Small intestine (tissue), 7 donors: Measurements from ENCODE around the gene COPZ2. TPM values are rescaled to one million over a fixed set of nuclear protein-coding genes. Genes with fewer than 3 reads are reported as not detected.
"Not testable (repeated sequence)": the region's sequence is repeated elsewhere in the genome, so short reads cannot be mapped to it uniquely, and the experiment has no call there.

ENCODE experiments used
- DNase-seq, 2 donors: peaks; one replicate each; pipeline versions ENCODE4 v3.0.0 to v3.0.0-alpha.2; 2013
- FAIRE-seq: peaks from 2 replicates; lab custom pipeline; 2012; peaks lifted over from hg19 to GRCh38; lab: Jason Lieb, UNC
- H3K27ac ChIP-seq, 3 donors: one replicate each; pipeline ENCODE4 v1.5.1; 2013; ENCODE audit warnings: low read length in 2 of 3, mild to moderate bottlenecking in 2 of 3, control low read depth in 1 of 3, inconsistent platforms in 1 of 3, low read depth in 1 of 3, moderate library complexity in 1 of 3
- H3K27me3 ChIP-seq, 3 donors: one replicate each; pipeline ENCODE4 v1.6.1; 2013; ENCODE audit warnings: low read length in 3 of 3, inconsistent platforms in 1 of 3; ENCODE audit not compliant: control insufficient read depth in 3 of 3, insufficient read depth in 3 of 3
- H3K36me3 ChIP-seq, 3 donors: one replicate each; pipeline ENCODE4 v1.6.1; 2013; ENCODE audit warnings: low read length in 3 of 3, inconsistent platforms in 1 of 3, low read depth in 1 of 3, mild to moderate bottlenecking in 1 of 3, moderate library complexity in 1 of 3; ENCODE audit not compliant: control insufficient read depth in 3 of 3, insufficient read depth in 2 of 3
- H3K4me1 ChIP-seq, 3 donors: one replicate each; pipeline ENCODE4 v1.6.1; 2013; ENCODE audit warnings: low read length in 2 of 3, inconsistent platforms in 1 of 3, low read depth in 1 of 3, mild to moderate bottlenecking in 1 of 3, moderate library complexity in 1 of 3; ENCODE audit not compliant: control insufficient read depth in 3 of 3, insufficient read depth in 2 of 3
- H3K4me3 ChIP-seq, 3 donors: one replicate each; pipeline ENCODE4 v1.5.1; 2013; ENCODE audit warnings: low read length in 3 of 3, control low read depth in 1 of 3, inconsistent platforms in 1 of 3, low read depth in 1 of 3, mild to moderate bottlenecking in 1 of 3, moderate library complexity in 1 of 3
- H3K9me3 ChIP-seq, 2 donors: one replicate each; pipeline ENCODE4 v1.6.1; 2013; ENCODE audit warnings: low read depth in 1 of 2, low read length in 1 of 2; ENCODE audit not compliant: control insufficient read depth in 2 of 2, insufficient read depth in 1 of 2
- WGBS, 3 donors: extraction: QIAGEN DNeasy Blood & Tissue Kit; methylation state at CpG; one replicate each; pipeline ENCODE4 v1.1.7; 2013; 5-methylcytosine and 5-hydroxymethylcytosine counted together
- polyA plus RNA-seq, 4 donors: library from polyadenylated mRNA; stranded (reverse) in 3 of 4; unstranded in 1 of 4; fragments of 200-250 nt in 3 of 4; fragments of 120-200 nt in 1 of 4; gene quantifications; one replicate each; pipeline versions ENCODE4 v1.2.1 to v1.2.3, GENCODE V29; 2013
- donor health status: healthy with polysubstance abuse.
- donor health status: control.
- donor health status: control.
- donor health status: Bipolar disorder and iron deficiency.
- donor health status: healthy.

The COPZ2 gene
- polyA plus RNA-seq, 4 donors, result 4.4 to 7.3 (median 5.6) TPM; not detected in 1

DNA sequence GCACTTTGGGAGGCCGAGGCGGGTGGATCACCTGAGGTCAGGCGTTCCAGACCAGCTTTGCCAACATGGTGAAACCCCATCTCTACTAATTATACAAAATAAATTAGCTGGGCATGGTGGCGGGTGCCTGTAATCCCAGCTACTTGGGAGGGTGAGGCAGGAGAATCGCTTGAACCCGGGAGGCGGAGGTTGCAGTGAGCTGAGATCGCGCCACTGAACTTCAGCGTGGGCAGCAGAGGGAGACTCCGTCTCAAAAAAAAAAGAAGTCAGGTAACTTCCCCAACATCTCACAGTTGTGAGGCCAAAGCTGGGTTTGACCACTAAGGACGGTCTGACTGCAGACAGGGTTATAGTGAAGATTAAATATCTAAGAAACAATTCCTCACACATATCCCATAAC is 2.9 kb downstream of the COPZ2 start:
- Histone ChIP-seq H3K27me3 (peaks cover 0 to 60% (median 7%) of the 10 kb centered on the region in 3 donors), H3K4me1 (peaks cover 0 to 11% (median 6%) of the 10 kb centered on the region in 3 donors)
- not testable (repeated sequence) for H3K4me3 ChIP-seq, H3K27ac ChIP-seq, FAIRE-seq, H3K9me3 ChIP-seq, DNase-seq, H3K36me3 ChIP-seq
- 81 to 84% (median 83%) methylated on average over 12 of the region's 12 CpGs for WGBS, 3 donors

DNA sequence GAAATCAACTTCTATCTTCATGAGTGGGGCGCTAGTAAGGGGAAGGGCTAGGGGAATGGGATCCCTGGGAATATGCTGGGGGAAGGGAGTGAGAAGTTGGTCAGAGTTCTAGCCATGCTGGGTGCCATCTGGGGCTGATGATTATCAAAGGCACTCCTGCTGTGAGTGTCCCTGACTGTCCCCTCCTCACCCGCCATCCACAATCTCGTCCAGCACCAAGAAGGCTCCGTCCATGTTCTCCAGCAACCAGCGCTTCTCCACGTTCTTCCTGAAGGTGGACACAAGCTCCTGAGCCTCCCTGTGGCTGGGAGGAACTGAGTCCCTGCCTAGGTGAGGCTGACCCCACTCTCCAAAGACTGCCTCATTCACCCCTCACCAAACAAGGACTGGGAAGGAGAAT is 5.6 kb downstream of the COPZ2 start:
- 78 to 80% (median 78%) methylated on average over 6 of the region's 6 CpGs for WGBS, 3 donors
- Histone ChIP-seq H3K4me1 (peaks cover 0 to 5% (median 2%) of the 10 kb centered on the region in 3 donors), H3K36me3 (peaks cover 0 to 6% (median 0%) of the 10 kb centered on the region in 3 donors), H3K9me3 (no peaks in the 10 kb centered on the region), H3K27ac (no peak overlapping the region), H3K4me3 (no peak overlapping the region), H3K27me3 (peaks cover 0 to 35% (median 3%) of the 10 kb centered on the region in 3 donors)
- DNase-seq, result no peak
- no peak for FAIRE-seq

DNA sequence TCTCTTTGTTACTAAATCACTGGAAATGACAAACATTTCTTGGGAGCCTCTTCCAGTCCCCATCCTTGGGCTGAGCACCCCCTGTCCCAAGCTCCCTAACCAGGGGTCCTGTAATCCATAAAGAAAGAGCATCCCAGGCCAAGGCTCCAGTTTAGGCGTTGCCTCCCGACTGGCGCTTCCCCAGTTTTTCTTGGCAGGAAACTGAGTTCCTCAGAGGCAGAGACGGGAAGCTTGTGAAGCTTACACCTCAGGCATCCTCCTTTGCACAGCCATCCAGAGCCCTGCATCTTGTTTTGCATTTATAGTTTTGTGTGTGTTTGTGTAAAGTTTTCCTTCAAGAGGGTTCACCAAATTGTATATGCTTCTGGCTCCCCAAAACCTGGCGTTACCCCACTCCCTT is 7.1 kb downstream of the COPZ2 start:
- H3K4me1 ChIP-seq, result peaks cover 0 to 13% (median 2%) of the 10 kb centered on the region in 3 donors
- FAIRE-seq, result no peak

DNA sequence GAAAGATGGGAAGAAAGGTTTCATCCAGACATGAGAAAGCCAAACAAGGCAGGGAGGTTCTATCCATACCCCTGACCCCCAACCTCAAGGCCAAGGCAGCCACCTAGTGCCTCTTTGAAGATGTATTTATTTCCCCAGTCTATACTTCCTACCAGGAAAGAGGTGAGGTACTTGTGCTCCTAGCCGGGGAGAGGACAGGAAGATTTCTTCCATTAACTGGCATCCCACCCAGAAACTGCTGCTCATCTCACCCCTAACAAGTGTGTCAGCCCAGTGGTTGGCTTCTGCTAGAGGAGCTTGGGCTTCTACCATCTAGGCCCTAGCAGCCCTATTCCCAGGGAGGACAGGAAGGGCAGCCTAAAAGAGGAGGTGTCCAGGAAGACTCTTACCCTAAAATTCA is 8.9 kb downstream of the COPZ2 start:
- FAIRE-seq, result no peak
- WGBS, 3 donors, result 76 to 93% (median 80%) methylated on average over 1 of the region's 1 CpG
- no peak for DNase-seq
- Histone ChIP-seq H3K27me3 (peaks cover 0 to 34% (median 0%) of the 10 kb centered on the region in 3 donors), H3K36me3 (peaks cover 0 to 3% (median 0%) of the 10 kb centered on the region in 3 donors), H3K27ac (no peak overlapping the region), H3K4me3 (no peak overlapping the region), H3K4me1 (peaks cover 0 to 25% (median 4%) of the 10 kb centered on the region in 3 donors), H3K9me3 (no peaks in the 10 kb centered on the region)

More for the DNA sequence above, 7.1 kb downstream of the COPZ2 start:
- Histone ChIP-seq H3K4me3 (no peak overlapping the region), H3K9me3 (no peaks in the 10 kb centered on the region), H3K27ac (no peak overlapping the region), H3K36me3 (peaks cover 0 to 3% (median 0%) of the 10 kb centered on the region in 3 donors), H3K27me3 (peaks cover 0 to 28% (median 0%) of the 10 kb centered on the region in 3 donors)
- 52 to 57% (median 54%) methylated on average over 5 of the region's 5 CpGs for WGBS, 3 donors
- no peak for DNase-seq

DNA sequence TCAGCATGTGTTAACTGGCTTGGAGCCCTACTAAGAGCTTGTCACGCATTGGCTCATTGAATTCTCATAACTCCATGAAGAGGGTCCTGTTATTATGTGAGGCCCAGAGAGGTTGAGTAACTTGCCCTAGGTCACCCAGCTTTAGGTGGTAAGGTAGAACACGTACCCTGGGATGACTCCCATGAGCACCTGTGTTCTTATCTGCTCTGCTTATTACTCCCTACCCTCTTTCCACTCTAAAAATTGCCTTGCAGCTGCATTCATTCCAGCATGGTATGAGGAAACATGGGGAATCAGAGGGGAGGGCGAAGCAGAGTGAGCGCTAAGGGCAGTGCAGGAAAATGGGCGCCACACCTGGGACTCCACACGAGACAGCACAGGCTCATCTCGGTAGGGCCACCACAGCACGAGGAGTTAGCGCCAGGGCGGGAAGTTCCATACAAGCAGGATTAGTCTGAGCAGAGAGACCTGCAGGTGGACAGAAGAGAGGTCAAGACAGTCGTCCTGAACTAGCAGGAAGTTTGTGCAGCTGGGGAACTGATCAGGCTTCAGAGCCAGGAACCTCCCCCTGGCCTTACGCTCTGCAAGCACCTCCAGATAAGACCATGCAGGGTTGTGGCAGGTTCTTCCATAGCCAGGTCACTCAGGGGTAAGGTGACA is 10.1 kb downstream of the COPZ2 start:
- peaks cover 0 to 38% (median 0%) of the 10 kb centered on the region in 3 donors for H3K27me3 ChIP-seq
- FAIRE-seq (no peak), DNase-seq (no peak)
- H3K9me3 ChIP-seq, result no peaks in the 10 kb centered on the region
- WGBS, 3 donors, result 68 to 86% (median 76%) methylated on average over 12 of the region's 12 CpGs
- H3K27ac ChIP-seq, result no peak overlapping the region
- peaks cover 0 to 31% (median 4%) of the 10 kb centered on the region in 3 donors for H3K4me1 ChIP-seq
- no peaks in the 10 kb centered on the region for H3K36me3 ChIP-seq
- no peak overlapping the region for H3K4me3 ChIP-seq

DNA sequence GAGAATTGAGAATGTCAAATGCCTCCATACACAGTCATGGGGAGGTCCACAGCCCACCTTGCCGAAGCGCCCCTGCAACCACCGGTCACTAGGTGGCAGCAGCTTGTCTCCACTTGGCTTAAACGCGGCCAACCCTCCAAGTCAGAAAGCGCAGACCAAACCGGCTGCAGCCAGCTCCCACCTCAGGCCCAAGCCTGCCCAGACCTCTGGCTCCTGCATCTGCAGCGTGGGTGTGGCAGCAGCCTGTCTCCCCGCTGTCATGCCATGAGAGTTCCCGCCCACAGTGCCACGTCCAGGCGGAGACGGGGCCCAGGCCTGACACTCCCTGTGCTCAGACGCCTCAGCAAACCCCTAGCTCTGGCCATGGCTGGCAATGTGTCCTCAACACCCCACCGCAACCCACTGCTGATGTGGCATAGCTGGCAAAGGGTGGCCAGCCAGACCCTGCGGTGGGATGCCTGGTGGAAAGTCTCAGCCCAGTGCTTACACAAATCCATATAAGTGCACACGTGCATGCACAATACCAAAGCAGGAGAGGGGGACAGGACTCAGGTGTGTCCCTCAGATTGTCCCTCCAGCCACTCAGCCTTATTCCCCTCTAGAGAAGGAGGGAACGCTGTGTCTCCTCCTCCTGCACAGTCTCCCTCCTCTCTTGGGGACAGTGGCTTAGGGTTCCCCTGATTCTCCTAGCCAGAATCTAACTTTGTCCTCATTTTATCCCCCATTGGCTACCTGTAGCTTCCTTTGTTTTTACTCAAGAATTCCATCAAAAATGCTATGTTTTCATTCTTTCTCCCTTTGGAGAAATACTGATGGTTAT is 10.9 kb downstream of the COPZ2 start:
- peak overlapping the region in 1 of 3 donors; percentile 3 for H3K27ac ChIP-seq
- H3K4me1 ChIP-seq, result peaks cover 0 to 31% (median 4%) of the 10 kb centered on the region in 3 donors
- H3K9me3 ChIP-seq, result no peaks in the 10 kb centered on the region
- 22 to 25% (median 24%) methylated on average over 17 to 18 of the region's 18 CpGs for WGBS, 3 donors
- H3K27me3 ChIP-seq, result peaks cover 0 to 40% (median 0%) of the 10 kb centered on the region in 3 donors
- FAIRE-seq (no peak), DNase-seq (peak; percentile 74 to 90)
- no peaks in the 10 kb centered on the region for H3K36me3 ChIP-seq
- H3K4me3 ChIP-seq, result no peak overlapping the region

DNA sequence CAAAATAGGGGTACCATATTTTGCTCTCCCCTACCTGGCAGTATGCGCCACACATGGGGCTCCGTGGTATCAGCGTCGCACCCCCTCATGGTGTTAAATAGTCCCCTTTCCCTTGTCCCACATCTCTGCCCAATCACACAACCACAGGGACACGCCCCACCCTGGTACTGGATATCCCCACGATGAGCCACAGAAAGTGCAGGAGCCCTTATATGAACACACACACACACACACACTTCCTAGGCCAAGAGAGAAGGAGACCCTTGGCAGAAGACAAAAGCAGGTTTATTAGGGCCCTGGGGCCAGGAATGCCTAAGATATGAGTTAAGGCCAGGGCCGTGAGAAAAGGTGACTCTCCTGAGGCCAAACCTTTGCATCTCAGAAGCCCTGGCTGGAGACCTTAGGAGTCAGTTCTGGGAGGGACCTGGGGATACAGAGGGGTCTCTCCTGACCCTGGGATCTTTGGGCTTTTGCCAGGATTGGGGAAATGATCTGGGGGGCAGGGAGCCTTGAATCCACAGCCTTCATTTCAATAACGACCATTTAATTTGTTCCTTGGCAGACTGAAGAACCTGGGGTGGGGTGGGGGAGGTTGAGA is 11.6 kb downstream of the COPZ2 start:
- DNase-seq, result no peak
- peaks cover 0 to 44% (median 0%) of the 10 kb centered on the region in 3 donors for H3K27me3 ChIP-seq
- no peak for FAIRE-seq
- no peak overlapping the region for H3K27ac ChIP-seq
- H3K4me1 ChIP-seq, result peaks cover 0 to 31% (median 4%) of the 10 kb centered on the region in 3 donors
- H3K36me3 ChIP-seq, result no peaks in the 10 kb centered on the region
- H3K4me3 ChIP-seq, result peak overlapping the region in 1 of 3 donors; percentile 53
- 25 to 35% (median 26%) methylated on average over 8 of the region's 8 CpGs for WGBS, 3 donors
- no peaks in the 10 kb centered on the region for H3K9me3 ChIP-seq
